GM23248 (cell line): ENCODE measurements around the gene NRCAM. TPM values are rescaled to one million over a fixed set of nuclear protein-coding genes. Genes with fewer than 3 reads are reported as not detected.

Source experiments
- DNase-seq: peaks from one replicate; pipeline ENCODE4 v3.0.0-alpha.2; 2015
- H2AFZ ChIP-seq: fragments of 200-600 bp; sonication (generic); 2 replicates; pipeline ENCODE4 v1.6.1; 2016; ENCODE audit warnings: antibody characterized with exemption
- H3F3A ChIP-seq: fragments of 200-600 bp; sonication (generic); 2 replicates; pipeline ENCODE4 v1.6.1; 2016; ENCODE audit warnings: mild to moderate bottlenecking, antibody characterized with exemption, mixed run types; ENCODE audit not compliant: insufficient read depth
- H3K27ac ChIP-seq: fragments of 200-600 bp; sonication (generic); 2 replicates; pipeline ENCODE4 v1.5.1; 2016; ENCODE audit warnings: mild to moderate bottlenecking
- H3K27me3 ChIP-seq: fragments of 200-600 bp; sonication (generic); replicated peaks from 2 replicates; pipeline ENCODE4 v1.6.1; 2016; ENCODE audit warnings: mild to moderate bottlenecking; ENCODE audit not compliant: insufficient read depth
- H3K36me3 ChIP-seq: fragments of 200-600 bp; sonication (generic); 2 replicates; pipeline ENCODE4 v1.6.1; 2016; ENCODE audit warnings: low read depth, mild to moderate bottlenecking
- H3K4me1 ChIP-seq: fragments of 200-600 bp; sonication (generic); 2 replicates; pipeline ENCODE4 v1.6.1; 2016; ENCODE audit warnings: mild to moderate bottlenecking; ENCODE audit not compliant: insufficient read depth
- H3K4me2 ChIP-seq: fragments of 200-600 bp; sonication (generic); one replicate; pipeline ENCODE4 v1.6.1; 2016; ENCODE audit warnings: mild to moderate bottlenecking; ENCODE audit not compliant: unreplicated experiment
- H3K4me3 ChIP-seq: fragments of 200-600 bp; sonication (generic); 2 replicates; pipeline ENCODE4 v1.5.1; 2016; ENCODE audit warnings: mild to moderate bottlenecking
- H3K79me2 ChIP-seq: fragments of 200-600 bp; sonication (generic); 2 replicates; pipeline ENCODE4 v1.6.1; 2016; ENCODE audit warnings: mild to moderate bottlenecking; ENCODE audit not compliant: insufficient read depth
- H3K9ac ChIP-seq: fragments of 200-600 bp; sonication (generic); 2 replicates; pipeline ENCODE4 v1.6.1; 2016; ENCODE audit warnings: mild to moderate bottlenecking
- H3K9me2 ChIP-seq: fragments of 200-600 bp; sonication (generic); 2 replicates; pipeline ENCODE4 v1.6.1; 2016; ENCODE audit warnings: mixed run types, mild to moderate bottlenecking, moderate library complexity; ENCODE audit not compliant: insufficient read depth
- H3K9me3 ChIP-seq: fragments of 200-600 bp; sonication (generic); one replicate; pipeline ENCODE4 v1.6.1; 2017; ENCODE audit warnings: low read depth
- H4K20me1 ChIP-seq: fragments of 200-600 bp; sonication (generic); 2 replicates; pipeline ENCODE4 v1.6.0; 2016; ENCODE audit not compliant: insufficient read depth
- EZH2 ChIP-seq: fragments of 200-600 bp; sonication (generic); IDR thresholded peaks from 2 replicates; pipeline ENCODE4 v1.6.1; 2018; ENCODE audit warnings: antibody characterized with exemption, mild to moderate bottlenecking; ENCODE audit not compliant: insufficient read depth, poor library complexity, severe bottlenecking
- EZH2phosphoT487 ChIP-seq: fragments of 200-600 bp; sonication (generic); IDR thresholded peaks from 2 replicates; pipeline ENCODE4 v1.6.1; 2018; ENCODE audit warnings: antibody characterized with exemption, moderate library complexity, mild to moderate bottlenecking, low read depth; ENCODE audit not compliant: insufficient read depth
- WGBS, 2 experiments: methylation state at CpG; one replicate each; pipeline ENCODE4 v1.1.6; 2015 to 2017; ENCODE audit warnings: low lambda C conversion rate in 2 of 2, low coverage in 1 of 2; ENCODE audit errors: missing lambda C conversion rate in 2 of 2; 5-methylcytosine and 5-hydroxymethylcytosine counted together
- in situ Hi-C: fragments of 300-500 bp; cut with MboI; formaldehyde crosslinking; loops from 2 replicates; pipeline ENCODE4 v1.15.0; 2020
- polyA plus RNA-seq: library from polyadenylated mRNA; unstranded; fragments of >200 nt; fragmentation: Nextera tagmentation; extraction: Ambion mirVana; gene quantifications from 2 replicates; pipeline ENCODE4 v1.2.1, GENCODE V29; 2016
- total RNA-seq: library from RNA; depleted of rRNA; stranded (reverse); fragments of >200 nt; shearing (Covaris generic); gene quantifications from 2 replicates; pipeline ENCODE4 v1.2.3, GENCODE V29; 2014

NRCAM gene
- total and polyA plus RNA-seq, 2 experiments from 2014 or later: 5.1 to 7.0 TPM

- Histone ChIP-seq H4K20me1 (no peaks in the 10 kb centered on the region), H2AFZ (no peak overlapping the region), H3K4me1 (peaks cover 8% of the 10 kb centered on the region), H3K27ac (no peak overlapping the region), H3F3A (no peaks in the 10 kb centered on the region), H3K4me2 (no peak overlapping the region), H3K9me3 (no peaks in the 10 kb centered on the region), H3K79me2 (no peaks in the 10 kb centered on the region), H3K27me3 (no peaks in the 10 kb centered on the region), H3K9me2 (no peaks in the 10 kb centered on the region), H3K36me3 (no peaks in the 10 kb centered on the region), H3K9ac (no peak overlapping the region), H3K4me3 (no peak overlapping the region)
- 92 to 100% methylated on average over 3 of the region's 3 CpGs for WGBS, 2 experiments
- in situ Hi-C loops: no loop called here
- no peak for DNase-seq
- TF ChIP-seq EZH2phosphoT487: no peak
- TF ChIP-seq EZH2: no peak
Observed at GRCh38 chr7:108210796-108211195, 245.4 kb downstream of the NRCAM start.

- Histone ChIP-seq H2AFZ (no peak overlapping the region), H3K79me2 (no peaks in the 10 kb centered on the region), H4K20me1 (no peaks in the 10 kb centered on the region), H3K9me3 (no peaks in the 10 kb centered on the region), H3K9me2 (no peaks in the 10 kb centered on the region), H3K36me3 (no peaks in the 10 kb centered on the region), H3K4me2 (no peak overlapping the region), H3K4me1 (no peaks in the 10 kb centered on the region), H3K4me3 (no peak overlapping the region), H3K27me3 (no peaks in the 10 kb centered on the region), H3K27ac (no peak overlapping the region), H3F3A (no peaks in the 10 kb centered on the region), H3K9ac (no peak overlapping the region)
- in situ Hi-C loops: no loop called here
- DNase-seq: no peak
- TF ChIP-seq EZH2phosphoT487 (no peak), EZH2 (no peak)
Observed at GRCh38 chr7:108205311-108205710, 250.9 kb downstream of the NRCAM start.

- H3K9me3 ChIP-seq: no peaks in the 10 kb centered on the region
- H3K36me3 ChIP-seq: no peaks in the 10 kb centered on the region
- H3K27ac ChIP-seq: no peak overlapping the region
- no peaks in the 10 kb centered on the region for H3F3A ChIP-seq
- no peaks in the 10 kb centered on the region for H4K20me1 ChIP-seq
- no peak for DNase-seq
- H3K4me2 ChIP-seq: no peak overlapping the region
- in situ Hi-C loops: no loop called here
- no peak overlapping the region for H3K9ac ChIP-seq
- no peak overlapping the region for H2AFZ ChIP-seq
- no peaks in the 10 kb centered on the region for H3K79me2 ChIP-seq
- H3K4me3 ChIP-seq: no peak overlapping the region
- H3K4me1 ChIP-seq: no peaks in the 10 kb centered on the region
- WGBS, 2 experiments: 75 to 84% methylated on average over 8 of the region's 8 CpGs
- no peak for TF ChIP-seq EZH2phosphoT487
- H3K27me3 ChIP-seq: no peaks in the 10 kb centered on the region
- H3K9me2 ChIP-seq: no peaks in the 10 kb centered on the region
Observed at GRCh38 chr7:108204281-108204796, 251.9 kb downstream of the NRCAM start.

- no peak overlapping the region for H3K4me3 ChIP-seq
- H3F3A ChIP-seq: no peaks in the 10 kb centered on the region
- no peak overlapping the region for H3K9ac ChIP-seq
- H3K27ac ChIP-seq: no peak overlapping the region
- in situ Hi-C loops: no loop called here
- H3K4me2 ChIP-seq: no peak overlapping the region
- H3K9me2 ChIP-seq: no peaks in the 10 kb centered on the region
- 82 to 87% methylated on average over 5 of the region's 5 CpGs for WGBS, 2 experiments
- TF ChIP-seq EZH2phosphoT487 (no peak), EZH2 (no peak)
- H3K4me1 ChIP-seq: no peaks in the 10 kb centered on the region
- DNase-seq: no peak
- H4K20me1 ChIP-seq: no peaks in the 10 kb centered on the region
- no peaks in the 10 kb centered on the region for H3K9me3 ChIP-seq
- no peaks in the 10 kb centered on the region for H3K27me3 ChIP-seq
- no peak overlapping the region for H2AFZ ChIP-seq
- H3K79me2 ChIP-seq: no peaks in the 10 kb centered on the region
- no peaks in the 10 kb centered on the region for H3K36me3 ChIP-seq
Observed at GRCh38 chr7:108203537-108203936, 252.7 kb downstream of the NRCAM start.

- no peak overlapping the region for H3K27ac ChIP-seq
- H2AFZ ChIP-seq: no peak overlapping the region
- H3F3A ChIP-seq: no peaks in the 10 kb centered on the region
- H3K4me1 ChIP-seq: no peaks in the 10 kb centered on the region
- TF ChIP-seq EZH2: no peak
- H3K4me2 ChIP-seq: no peak overlapping the region
- no peaks in the 10 kb centered on the region for H3K9me2 ChIP-seq
- H3K9ac ChIP-seq: no peak overlapping the region
- no peak overlapping the region for H3K4me3 ChIP-seq
- no peaks in the 10 kb centered on the region for H4K20me1 ChIP-seq
- in situ Hi-C loops: no loop called here
- H3K36me3 ChIP-seq: no peaks in the 10 kb centered on the region
- no peaks in the 10 kb centered on the region for H3K79me2 ChIP-seq
- WGBS, 2 experiments: 72 to 78% methylated on average over 4 of the region's 4 CpGs
- H3K27me3 ChIP-seq: no peaks in the 10 kb centered on the region
- DNase-seq: no peak
- H3K9me3 ChIP-seq: no peaks in the 10 kb centered on the region
Observed at GRCh38 chr7:108202743-108203142, 253.5 kb downstream of the NRCAM start.
